A549 treated with Mapracorat at 1 μM for 4 hours (cell line): Measurements from ENCODE around the gene TRIP11. TPM values are rescaled to one million over a fixed set of nuclear protein-coding genes. Genes with fewer than 3 reads are reported as not detected.

Experiments used
- total RNA-seq: library from RNA; stranded (reverse); fragments of 200-300 nt; extraction: Qiagen RNA extraction; gene quantifications from 5 replicates; pipeline ENCODE4 v1.2.3, GENCODE V29; 2022

The TRIP11 gene
- total RNA-seq: 5.5 to 11.5 TPM (median 10.1 TPM) in 5 replicates

GRCh38 chr14:92039719-92040430, at the start of gene TRIP11:
Gene TRIP11, minus strand, starts transcription at chr14:92040059. Its CDS starts 374 bp downstream, at chr14:92039685.

GRCh38 chr14:91947475-91948184, 92.2 kb downstream of the TRIP11 start, which contains the start of gene FBLN5:
Gene FBLN5, minus strand, starts transcription at chr14:91947694. Its CDS starts 465 bp downstream, at chr14:91947229.

Other genes with a start within 250 kb of the TRIP11 start
- gene TC2N, start 172.5 kb downstream of the TRIP11 start, total RNA-seq: 0.80 to 0.86 TPM (median 0.81 TPM) in 5 replicates
- gene FBLN5, start 92.4 kb downstream of the TRIP11 start, total RNA-seq: 4.7 to 6.2 TPM (median 5.7 TPM) in 5 replicates
- gene ATXN3, start 66.5 kb upstream of the TRIP11 start, total RNA-seq: 18.3 to 40.6 TPM (median 23.0 TPM) in 5 replicates
- gene NDUFB1, start 81.6 kb upstream of the TRIP11 start, total RNA-seq: 318 to 408 TPM (median 342 TPM) in 5 replicates
- gene CPSF2, start 81.9 kb upstream of the TRIP11 start, total RNA-seq: 28.4 to 43.6 TPM (median 38.7 TPM) in 5 replicates